PC-3 (cell line): ENCODE measurements around the gene NIN.

ENCODE experiments used
- CTCF ChIP-seq: fragments of 300-600 bp; sonication (generic); conservative IDR thresholded peaks from 2 replicates; pipeline ENCODE4 v1.5.1; 2017; ENCODE audit warnings: antibody characterized with exemption, low read depth, mild to moderate bottlenecking, low read length
- EZH2 ChIP-seq: fragments of 300-600 bp; sonication (generic); IDR thresholded peaks from one replicate; pipeline ENCODE4 v1.6.1; 2017; ENCODE audit warnings: antibody characterized with exemption, mild to moderate bottlenecking, low read length; ENCODE audit not compliant: unreplicated experiment
- EZH2phosphoT487 ChIP-seq: fragments of 300-600 bp; sonication (generic); IDR thresholded peaks from 2 replicates; pipeline ENCODE4 v1.6.1; 2018; ENCODE audit warnings: mild to moderate bottlenecking, antibody characterized with exemption, low read length, borderline replicate concordance

GRCh38 chr14:50758305-50758704, 72.7 kb downstream of the NIN start:
- TF ChIP-seq EZH2 (no peak), CTCF (no peak), EZH2phosphoT487 (no peak)
